HepG2 (cell line): ENCODE results near the gene PMFBP1. TPM values are rescaled to one million over a fixed set of nuclear protein-coding genes. Genes with fewer than 3 reads are reported as not detected.

Experiments
- ATAC-seq: fragments of 200-7000 bp; cut with Tn5 transposase; 3 replicates; pipeline ENCODE4 v1.9.1; 2020; ENCODE audit warnings: mild to moderate bottlenecking, moderate library complexity
- BruUV-seq: library from RNA; stranded (reverse); fragments of 400-500 nt; replicated peaks from 2 replicates; lab custom pipeline; 2021; lab: Mats Ljungman, UMichigan
- CTCF ChIA-PET: fragments of 300-600 bp; formaldehyde crosslinking; extraction: SDS; loops from one replicate; lab custom pipeline; 2021; ENCODE audit warnings: low total read pairs, inconsistent platforms, low intra/inter-chr PET ratio; lab: Yijun Ruan, JAX
- POLR2A ChIA-PET: fragments of 350-600 bp; sonication (Branson Sonifier 250); formaldehyde crosslinking; loops from one replicate; lab custom pipeline; 2020; ENCODE audit warnings: antibody characterized with exemption, inconsistent platforms; lab: Yijun Ruan, JAX
- DNase-seq: peaks from one replicate; pipeline ENCODE4 v3.0.0-alpha.2; 2015; ENCODE audit warnings: low spot score
- FAIRE-seq: peaks from 3 replicates; lab custom pipeline; 2011; peaks lifted over from hg19 to GRCh38; lab: Jason Lieb, UNC
- H2AFZ ChIP-seq: one replicate; pipeline ENCODE4 v1.6.1; 2011; ENCODE audit warnings: low read length, inconsistent platforms
- H3K27ac ChIP-seq: fragments of 300-600 bp; 3 replicates; pipeline ENCODE4 v1.8.0; 2011; ENCODE audit warnings: mixed run types, mild to moderate bottlenecking, mixed read lengths, low read length, inconsistent platforms; ENCODE audit not compliant: insufficient read depth; ENCODE audit errors: extremely low read length
- H3K27me3 ChIP-seq, 2 experiments: fragments of 200-600 bp in 1 of 2; 2 replicates in 1 of 2; 3 replicates in 1 of 2; pipeline versions ENCODE4 v1.6.0 to v1.8.0; 2011; ENCODE audit warnings: low read length in 2 of 2, mild to moderate bottlenecking in 2 of 2, moderate library complexity in 2 of 2, inconsistent platforms in 1 of 2; ENCODE audit not compliant: insufficient read depth in 2 of 2, control insufficient read depth in 1 of 2
- H3K36me3 ChIP-seq, 2 experiments: fragments of 200-600 bp in 1 of 2; replicated peaks in 1 of 2; 2 replicates in 1 of 2; 3 replicates in 1 of 2; pipeline versions ENCODE4 v1.5.1 to v1.8.0; 2011; ENCODE audit warnings: low read length in 2 of 2, inconsistent platforms in 1 of 2; ENCODE audit not compliant: insufficient read depth in 2 of 2, control insufficient read depth in 1 of 2
- H3K4me1 ChIP-seq: 2 replicates; pipeline ENCODE4 v1.5.1; 2012; ENCODE audit warnings: low read length, inconsistent platforms; ENCODE audit not compliant: insufficient read depth
- H3K4me2 ChIP-seq: 2 replicates; pipeline ENCODE4 v1.6.0; 2011; ENCODE audit warnings: low read depth, low read length, inconsistent platforms
- H3K4me3 ChIP-seq, 3 experiments: fragments of 200-600 bp in 1 of 3; sonication (generic), shearing (Covaris generic) in 1 of 3; replicated peaks in 1 of 3; 2 replicates each; pipeline ENCODE4 v1.5.1; 2011 to 2016; ENCODE audit warnings: low read length in 3 of 3, inconsistent platforms in 2 of 3, low read depth in 2 of 3, mild to moderate bottlenecking in 2 of 3, control low read depth in 1 of 3, mixed read lengths in 1 of 3; ENCODE audit not compliant: insufficient read depth in 1 of 3
- H3K79me2 ChIP-seq: one replicate; pipeline ENCODE4 v1.6.1; 2011; ENCODE audit warnings: low read length, inconsistent platforms; ENCODE audit not compliant: insufficient read depth
- H3K9ac ChIP-seq: 2 replicates; pipeline ENCODE4 v1.6.0; 2011; ENCODE audit warnings: mild to moderate bottlenecking, low read depth, low read length, inconsistent platforms; ENCODE audit not compliant: insufficient read depth
- H3K9me3 ChIP-seq: 2 replicates; pipeline ENCODE4 v1.5.1; 2012; ENCODE audit warnings: mild to moderate bottlenecking, low read length
- H4K20me1 ChIP-seq: 2 replicates; pipeline ENCODE4 v1.6.0; 2011; ENCODE audit warnings: inconsistent platforms, mild to moderate bottlenecking, low read length, moderate library complexity; ENCODE audit not compliant: insufficient read depth
- IKZF1 ChIP-seq: fragments of 450-650 bp; IDR thresholded peaks from 2 replicates; pipeline ENCODE4 v1.7.1; 2016
- KLF6 ChIP-seq: IDR thresholded peaks from 2 replicates; pipeline ENCODE4 v1.8.0; 2016; ENCODE audit warnings: missing biosample characterization, missing genetic modification reagents
- MTERF4 ChIP-seq: sonication (generic); formaldehyde crosslinking; IDR thresholded peaks from 2 replicates; pipeline ENCODE4 v1.8.0; 2023; ENCODE audit warnings: mild to moderate bottlenecking, missing genetic modification reagents
- SOX5 ChIP-seq: IDR thresholded peaks from 2 replicates; pipeline ENCODE4 v1.6.1; 2016; ENCODE audit warnings: borderline replicate concordance
- TCF12 ChIP-seq, 2 experiments: fragments of 450-650 bp in 1 of 2; sonication (generic) in 1 of 2; formaldehyde crosslinking in 1 of 2; IDR thresholded peaks; 2 replicates each; pipeline versions ENCODE4 v1.6.1 to v1.8.0; 2017 to 2022; ENCODE audit warnings: antibody characterized with exemption in 1 of 2, mild to moderate bottlenecking in 1 of 2, missing genetic modification reagents in 1 of 2, moderate library complexity in 1 of 2
- ZBTB2 ChIP-seq: sonication (generic); formaldehyde crosslinking; IDR thresholded peaks from 2 replicates; pipeline ENCODE4 v1.8.0; 2022; ENCODE audit warnings: low read depth, missing genetic modification reagents
- ZBTB7B ChIP-seq: sonication (generic); formaldehyde crosslinking; IDR thresholded peaks from 2 replicates; pipeline ENCODE4 v1.4.0; 2020; ENCODE audit warnings: missing genetic modification reagents
- WGBS: methylation state at CpG from one replicate; pipeline ENCODE4 v1.1.6; 2017; ENCODE audit warnings: low lambda C conversion rate; 5-methylcytosine and 5-hydroxymethylcytosine counted together
- in situ Hi-C: cut with HindIII; loops from 2 replicates; pipeline ENCODE4 v1.10.0; 2017; ENCODE audit warnings: low pct_unique_long_range_greater_than_20kb; ENCODE audit not compliant: extremely low pct_ligation_motif_present
- intact Hi-C: fragments of 100-400 bp; cut with micrococcal nuclease; formaldehyde crosslinking; loops from one replicate; pipeline ENCODE4 v1.10.0; 2022; ENCODE audit not compliant: unreplicated experiment
- polyA plus RNA-seq, 8 experiments: library from polyadenylated mRNA; depleted of rRNA in 3 of 8; stranded (reverse) in 7 of 8; unstranded in 1 of 8; fragments of >200 nt; fragmentation: Illumina TruSeq in 4 of 8; extraction: Trizol in 4 of 8; gene quantifications; 2 replicates each; pipeline versions ENCODE4 v1.2.1 to v1.2.3, GENCODE V29; 2011 to 2016; ENCODE audit warnings: low read depth in 4 of 8, missing spikeins in 1 of 8, mixed read lengths in 1 of 8; ENCODE audit not compliant: insufficient read depth in 1 of 8
- total RNA-seq, 5 experiments: library from RNA; depleted of rRNA; stranded (reverse); fragments of >200 nt; fragmentation: Illumina TruSeq; extraction: Trizol; gene quantifications; 2 replicates each; pipeline ENCODE4 v1.2.3, GENCODE V29; 2016; ENCODE audit warnings: low read depth in 1 of 5

Gene PMFBP1
- total and polyA plus RNA-seq, 2 of the 13 experiments (the other 11 are each of a cell fraction or from before 2014, with no cell fraction given) = 1.9 to 3.8 TPM

GRCh38 chr16:72142476-72142875 lies 29.5 kb downstream of the PMFBP1 start:
- H2AFZ ChIP-seq = no peak overlapping the region

More at GRCh38 chr16:72142476-72142875, 29.5 kb downstream of the PMFBP1 start:
- H3K27me3 ChIP-seq = no peaks in the 10 kb centered on the region
- POLR2A ChIA-PET = no interaction called here
- in situ Hi-C loops = no loop called here
- TF ChIP-seq KLF6 (CRISPR knock-in tag) (no peak), ZBTB7B (CRISPR knock-in tag) (no peak), SOX5 (CRISPR knock-in tag) (no peak), IKZF1 (no peak), MTERF4 (CRISPR knock-in tag) (no peak), ZBTB2 (CRISPR knock-in tag) (no peak), TCF12 (IDR thresholded peaks at IDR 0.05) (no peak), TCF12 (CRISPR knock-in tag; IDR thresholded peaks at IDR 0.05) (no peak)
- TF ChIP-seq, all 625 proteins: peak for 0
- no peaks in the 10 kb centered on the region for H3K79me2 ChIP-seq
- no peak overlapping the region for H3K9ac ChIP-seq
- peaks cover 13% of the 10 kb centered on the region for H3K4me1 ChIP-seq
- ATAC-seq (no peak), FAIRE-seq (no peak), DNase-seq (no peak)
- no peaks in the 10 kb centered on the region for H3K36me3 ChIP-seq
- H3K4me3 ChIP-seq = no peak overlapping the region
- H3K4me2 ChIP-seq = no peak overlapping the region
- H3K27ac ChIP-seq = no peak overlapping the region
- intact Hi-C loops = no loop called here
- 92% methylated on average over 1 of the region's 1 CpG for WGBS
- no peaks in the 10 kb centered on the region for H4K20me1 ChIP-seq
- no peaks in the 10 kb centered on the region for H3K9me3 ChIP-seq
- CTCF ChIA-PET = no interaction called here
- BruUV-seq = no TSS peak
